ENCODE measurements around the gene ZAP70.

The ZAP70 gene

DNA sequence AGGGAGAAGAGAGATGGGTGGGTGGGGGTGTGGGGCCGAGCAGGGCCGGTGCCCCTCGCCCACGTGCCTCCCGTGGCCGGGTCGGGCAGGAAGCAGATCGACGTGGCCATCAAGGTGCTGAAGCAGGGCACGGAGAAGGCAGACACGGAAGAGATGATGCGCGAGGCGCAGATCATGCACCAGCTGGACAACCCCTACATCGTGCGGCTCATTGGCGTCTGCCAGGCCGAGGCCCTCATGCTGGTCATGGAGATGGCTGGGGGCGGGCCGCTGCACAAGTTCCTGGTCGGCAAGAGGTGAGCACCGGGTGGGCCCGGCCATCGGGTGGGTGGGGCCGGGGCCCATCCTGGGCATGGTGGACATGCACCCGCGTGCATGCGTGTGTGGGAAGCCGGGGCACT, 21.8 kb downstream of the ZAP70 start:
- Histone ChIP-seq H3K27ac (ENCODE audit: low read depth, low read length) (no peak overlapping the region), H3K9ac (ENCODE audit: low read length) (no peak overlapping the region), H3K4me3 (ENCODE audit: low read length) (no peak overlapping the region), H3K36me3 (ENCODE audit: control insufficient read depth, insufficient read depth, low read length) (no peaks in the 10 kb centered on the region), H3K4me1 (ENCODE audit: control insufficient read depth, insufficient read depth, low read length) (no peaks in the 10 kb centered on the region), H3K27me3 (ENCODE audit: control insufficient read depth, insufficient read depth, low read length) (no peaks in the 10 kb centered on the region)

DNA sequence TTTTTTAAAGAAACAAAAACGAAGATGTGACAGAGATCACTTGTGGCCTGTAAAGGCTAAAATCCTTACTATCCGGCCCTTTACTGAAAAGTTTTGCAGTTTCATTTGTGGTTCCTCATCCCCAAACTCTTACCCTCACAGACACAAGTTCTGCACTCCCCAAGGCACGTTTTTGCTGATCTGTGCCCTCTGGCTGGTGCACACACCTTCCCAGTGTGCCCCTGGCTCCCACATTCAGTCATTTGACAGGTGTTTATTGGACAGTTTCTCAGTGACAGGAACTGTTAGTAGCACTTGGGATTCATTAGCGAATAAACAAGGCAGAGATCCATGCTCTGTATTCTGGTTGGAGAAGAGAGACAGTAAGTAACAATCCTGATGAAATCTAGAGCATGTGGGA, 22.8 kb downstream of the ZAP70 start:
- no peak overlapping the region for H3K4me3 ChIP-seq (ENCODE audit: low read length)
- H3K9ac ChIP-seq (ENCODE audit: low read length): no peak overlapping the region
- H3K27me3 ChIP-seq (ENCODE audit: control insufficient read depth, insufficient read depth, low read length): no peaks in the 10 kb centered on the region
- H3K36me3 ChIP-seq (ENCODE audit: control insufficient read depth, insufficient read depth, low read length): no peaks in the 10 kb centered on the region
- H3K4me1 ChIP-seq (ENCODE audit: control insufficient read depth, insufficient read depth, low read length): no peaks in the 10 kb centered on the region
- no peak overlapping the region for H3K27ac ChIP-seq (ENCODE audit: low read depth, low read length)

DNA sequence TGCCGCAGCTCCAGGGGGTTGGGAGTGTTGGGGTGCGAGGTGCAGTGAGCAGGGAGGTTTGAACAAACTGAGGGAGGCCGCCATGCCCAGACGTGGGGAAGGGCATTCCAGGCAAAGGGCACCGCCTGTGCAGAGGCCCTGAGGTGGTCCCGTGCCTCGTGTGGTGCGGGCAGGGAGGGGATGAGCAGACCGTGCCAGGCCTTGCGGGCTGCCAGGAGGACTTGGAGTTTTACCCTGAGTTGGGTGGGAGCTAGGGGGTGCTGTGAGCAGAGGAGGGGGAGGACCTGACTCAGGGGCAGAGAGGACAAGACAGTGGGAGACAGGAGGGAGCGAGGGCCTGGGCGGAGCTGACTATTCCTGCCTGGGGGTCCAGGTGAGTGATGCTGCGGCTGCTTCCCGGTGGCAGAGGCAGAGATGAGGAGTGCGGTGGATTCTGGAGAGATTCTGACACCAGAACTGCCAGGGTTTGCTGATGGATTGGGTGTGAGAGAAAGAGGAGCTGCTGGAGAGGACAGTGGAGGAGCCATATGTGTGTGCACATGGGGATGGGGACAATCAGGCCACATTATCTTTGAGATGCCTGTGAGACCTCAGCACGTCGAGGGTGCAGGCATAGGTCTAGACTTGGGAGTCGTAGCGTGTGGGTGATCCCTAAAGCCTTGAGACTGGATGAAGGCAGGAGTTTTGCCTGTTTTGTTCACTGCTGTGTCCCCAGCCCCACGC, 23.4 kb downstream of the ZAP70 start:
- Histone ChIP-seq H3K4me3 (ENCODE audit: low read length) (no peak overlapping the region), H3K36me3 (ENCODE audit: control insufficient read depth, insufficient read depth, low read length) (no peaks in the 10 kb centered on the region), H3K27me3 (ENCODE audit: control insufficient read depth, insufficient read depth, low read length) (no peaks in the 10 kb centered on the region)

DNA sequence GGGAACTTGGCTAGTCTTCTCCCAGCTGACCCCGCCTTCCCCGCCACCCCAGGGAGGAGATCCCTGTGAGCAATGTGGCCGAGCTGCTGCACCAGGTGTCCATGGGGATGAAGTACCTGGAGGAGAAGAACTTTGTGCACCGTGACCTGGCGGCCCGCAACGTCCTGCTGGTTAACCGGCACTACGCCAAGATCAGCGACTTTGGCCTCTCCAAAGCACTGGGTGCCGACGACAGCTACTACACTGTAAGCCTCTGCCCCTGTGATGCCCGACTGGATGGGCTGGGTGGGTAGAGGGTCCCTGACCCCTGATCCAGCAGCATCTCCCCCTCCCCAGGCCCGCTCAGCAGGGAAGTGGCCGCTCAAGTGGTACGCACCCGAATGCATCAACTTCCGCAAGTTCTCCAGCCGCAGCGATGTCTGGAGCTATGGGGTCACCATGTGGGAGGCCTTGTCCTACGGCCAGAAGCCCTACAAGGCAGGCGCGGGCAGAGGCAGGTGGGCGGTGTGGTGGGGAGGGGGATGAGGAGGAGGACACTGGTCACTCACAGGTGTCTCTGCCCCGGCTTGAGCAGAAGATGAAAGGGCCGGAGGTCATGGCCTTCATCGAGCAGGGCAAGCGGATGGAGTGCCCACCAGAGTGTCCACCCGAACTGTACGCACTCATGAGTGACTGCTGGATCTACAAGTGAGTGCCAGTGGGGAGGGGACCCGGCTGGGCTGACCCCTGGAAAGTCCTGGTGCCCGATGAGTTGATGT, 24.2 kb downstream of the ZAP70 start:
- Histone ChIP-seq H3K4me3 (ENCODE audit: low read length) (no peak overlapping the region), H3K9ac (ENCODE audit: low read length) (no peak overlapping the region), H3K4me1 (ENCODE audit: control insufficient read depth, insufficient read depth, low read length) (no peaks in the 10 kb centered on the region), H3K27ac (ENCODE audit: low read depth, low read length) (no peak overlapping the region), H3K27me3 (ENCODE audit: control insufficient read depth, insufficient read depth, low read length) (no peaks in the 10 kb centered on the region), H3K36me3 (ENCODE audit: control insufficient read depth, insufficient read depth, low read length) (no peaks in the 10 kb centered on the region)

More for the DNA sequence above, 23.4 kb downstream of the ZAP70 start:
- Histone ChIP-seq H3K9ac (ENCODE audit: low read length) (no peak overlapping the region), H3K27ac (ENCODE audit: low read depth, low read length) (no peak overlapping the region), H3K4me1 (ENCODE audit: control insufficient read depth, insufficient read depth, low read length) (no peaks in the 10 kb centered on the region)

DNA sequence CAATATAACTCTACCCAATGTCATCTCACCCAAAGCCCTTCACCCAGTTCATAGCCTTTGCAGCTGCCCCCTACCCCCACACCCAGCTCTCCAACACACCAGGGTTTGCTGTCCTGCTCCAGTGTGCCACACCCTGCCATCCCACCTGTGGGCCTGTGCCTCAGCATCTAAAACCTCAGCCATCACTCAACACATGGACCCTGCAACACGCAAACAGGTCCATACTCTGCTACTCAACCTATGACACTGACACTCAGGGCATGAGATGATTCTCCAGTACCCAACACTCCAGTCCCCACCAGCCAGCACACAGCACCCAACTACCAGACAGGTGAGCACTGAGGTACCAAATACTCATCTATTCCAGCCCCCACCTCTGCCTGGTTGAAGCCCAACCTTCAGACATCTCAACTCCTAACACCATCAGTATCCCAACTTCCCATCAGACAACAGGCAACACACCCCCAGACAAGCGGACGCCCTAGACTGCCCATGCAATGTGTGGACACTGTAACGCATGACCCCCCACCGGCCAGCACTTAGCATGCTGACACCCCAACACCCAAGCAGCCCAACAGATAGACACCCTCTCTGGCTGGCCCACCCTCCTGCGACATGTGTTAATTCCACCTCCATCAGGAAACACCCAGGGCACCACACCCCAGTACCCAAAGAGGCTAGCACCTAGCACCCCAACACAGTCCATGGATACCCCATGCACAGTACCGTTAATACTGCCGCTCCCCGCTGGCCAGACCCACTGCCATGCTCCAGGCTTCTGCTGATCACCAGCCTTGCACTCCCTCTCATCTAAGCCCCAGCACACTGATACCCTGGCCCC, 25.0 kb downstream of the ZAP70 start:
- Histone ChIP-seq H3K4me1 (ENCODE audit: control insufficient read depth, insufficient read depth, low read length) (no peaks in the 10 kb centered on the region), H3K27me3 (ENCODE audit: control insufficient read depth, insufficient read depth, low read length) (no peaks in the 10 kb centered on the region), H3K4me3 (ENCODE audit: low read length) (no peak overlapping the region), H3K9ac (ENCODE audit: low read length) (no peak overlapping the region), H3K36me3 (ENCODE audit: control insufficient read depth, insufficient read depth, low read length) (no peaks in the 10 kb centered on the region), H3K27ac (ENCODE audit: low read depth, low read length) (no peak overlapping the region)

- no peaks in the 10 kb centered on the region for H3K27me3 ChIP-seq (ENCODE audit: control insufficient read depth, insufficient read depth, low read length)
- H3K9ac ChIP-seq (ENCODE audit: low read length): no peak overlapping the region
- H3K4me1 ChIP-seq (ENCODE audit: control insufficient read depth, insufficient read depth, low read length): no peaks in the 10 kb centered on the region
- H3K27ac ChIP-seq (ENCODE audit: low read depth, low read length): no peak overlapping the region
- H3K36me3 ChIP-seq (ENCODE audit: control insufficient read depth, insufficient read depth, low read length): no peaks in the 10 kb centered on the region
- no peak overlapping the region for H3K4me3 ChIP-seq (ENCODE audit: low read length)
These were observed 25.9 kb downstream of the ZAP70 start for GRCh38 chr2:97739020-97739892.

- no peak overlapping the region for H3K9ac ChIP-seq (ENCODE audit: low read length)
- H3K27me3 ChIP-seq (ENCODE audit: control insufficient read depth, insufficient read depth, low read length): no peaks in the 10 kb centered on the region
- H3K4me3 ChIP-seq (ENCODE audit: low read length): no peak overlapping the region
- no peak overlapping the region for H3K27ac ChIP-seq (ENCODE audit: low read depth, low read length)
- no peaks in the 10 kb centered on the region for H3K36me3 ChIP-seq (ENCODE audit: control insufficient read depth, insufficient read depth, low read length)
- no peaks in the 10 kb centered on the region for H3K4me1 ChIP-seq (ENCODE audit: control insufficient read depth, insufficient read depth, low read length)
These were observed 26.5 kb downstream of the ZAP70 start for GRCh38 chr2:97739893-97740245.

GRCh38 chr2:97740590-97741182, 27.3 kb downstream of the ZAP70 start:
- Histone ChIP-seq H3K4me3 (ENCODE audit: low read length) (no peak overlapping the region), H3K27me3 (ENCODE audit: control insufficient read depth, insufficient read depth, low read length) (no peaks in the 10 kb centered on the region), H3K4me1 (ENCODE audit: control insufficient read depth, insufficient read depth, low read length) (peaks cover 3% of the 10 kb centered on the region), H3K27ac (ENCODE audit: low read depth, low read length) (no peak overlapping the region), H3K36me3 (ENCODE audit: control insufficient read depth, insufficient read depth, low read length) (no peaks in the 10 kb centered on the region), H3K9ac (ENCODE audit: low read length) (no peak overlapping the region)

DNA sequence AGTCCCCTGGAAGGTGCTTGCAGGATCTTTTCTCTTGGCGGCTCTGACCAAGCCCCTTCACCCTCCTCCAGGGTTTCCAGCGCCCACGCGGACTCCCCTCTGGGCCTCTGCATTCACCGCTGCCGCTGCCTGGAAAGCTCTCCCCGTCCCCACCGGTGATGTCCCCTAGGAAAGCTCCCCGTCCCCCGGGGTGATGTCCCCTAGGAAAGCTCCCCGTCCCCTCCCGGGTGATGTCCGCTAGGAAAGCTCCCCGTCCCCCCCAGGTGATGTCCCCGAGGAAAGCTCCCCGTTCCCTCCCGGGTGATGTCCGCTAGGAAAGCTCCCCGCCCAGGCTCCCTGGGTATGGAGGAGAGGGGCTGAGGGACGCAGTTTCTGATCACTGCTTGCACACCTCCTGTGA, 27.9 kb downstream of the ZAP70 start:
- Histone ChIP-seq H3K9ac (ENCODE audit: low read length) (no peak overlapping the region), H3K27me3 (ENCODE audit: control insufficient read depth, insufficient read depth, low read length) (no peaks in the 10 kb centered on the region), H3K4me3 (ENCODE audit: low read length) (no peak overlapping the region), H3K36me3 (ENCODE audit: control insufficient read depth, insufficient read depth, low read length) (no peaks in the 10 kb centered on the region), H3K27ac (ENCODE audit: low read depth, low read length) (no peak overlapping the region), H3K4me1 (ENCODE audit: control insufficient read depth, insufficient read depth, low read length) (peaks cover 3% of the 10 kb centered on the region)

- Histone ChIP-seq H3K9ac (ENCODE audit: low read length) (no peak overlapping the region), H3K36me3 (ENCODE audit: control insufficient read depth, insufficient read depth, low read length) (no peaks in the 10 kb centered on the region), H3K27me3 (ENCODE audit: control insufficient read depth, insufficient read depth, low read length) (no peaks in the 10 kb centered on the region), H3K4me1 (ENCODE audit: control insufficient read depth, insufficient read depth, low read length) (peaks cover 3% of the 10 kb centered on the region), H3K4me3 (ENCODE audit: low read length) (no peak overlapping the region), H3K27ac (ENCODE audit: low read depth, low read length) (no peak overlapping the region)
These were observed 28.3 kb downstream of the ZAP70 start for GRCh38 chr2:97741686-97742085.

- Histone ChIP-seq H3K9ac (ENCODE audit: low read length) (no peak overlapping the region), H3K27me3 (ENCODE audit: control insufficient read depth, insufficient read depth, low read length) (no peaks in the 10 kb centered on the region), H3K4me3 (ENCODE audit: low read length) (no peak overlapping the region), H3K27ac (ENCODE audit: low read depth, low read length) (no peak overlapping the region), H3K4me1 (ENCODE audit: control insufficient read depth, insufficient read depth, low read length) (peaks cover 4% of the 10 kb centered on the region), H3K36me3 (ENCODE audit: control insufficient read depth, insufficient read depth, low read length) (no peaks in the 10 kb centered on the region)
These were observed 29.0 kb downstream of the ZAP70 start for GRCh38 chr2:97742381-97742847.

Measured in rectal smooth muscle tissue (tissue), 1 donor.